NCI-H774 (cell line): ENCODE measurements around the gene BEST2.
A peak's percentile ranks its signal among the peaks of the same experiment; 100 is the strongest.

Source experiments
- DNase-seq: peaks from one replicate; lab custom pipeline; 2025; lab: John Stamatoyannopoulos, UW

Gene BEST2

DNA sequence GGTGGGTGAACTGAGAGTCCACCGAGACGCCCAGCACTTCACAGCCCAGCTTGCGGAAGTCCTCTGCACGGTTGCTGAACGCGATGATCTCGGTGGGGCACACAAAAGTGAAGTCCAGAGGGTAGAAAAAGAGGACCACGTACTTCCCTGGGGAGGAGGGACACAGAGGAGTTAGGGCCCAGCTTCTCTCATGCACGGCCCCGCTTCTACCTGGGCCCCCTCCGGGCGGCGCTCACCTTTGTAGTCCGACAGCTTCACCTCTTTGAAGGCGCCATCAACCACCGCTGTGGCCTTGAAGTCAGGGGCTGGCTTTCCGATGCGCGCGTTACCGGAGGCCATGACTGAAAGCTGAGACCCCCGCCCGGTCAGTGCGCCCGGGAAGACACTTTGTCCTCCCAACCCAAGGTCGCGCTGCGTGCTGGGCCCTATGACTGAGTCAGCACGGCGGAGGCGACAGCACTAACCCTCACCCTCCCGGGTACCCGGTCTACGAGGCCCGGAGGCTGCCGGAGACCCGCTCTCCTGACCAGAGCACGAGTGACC is 49.4 kb downstream of the BEST2 start:
- DNase-seq, result no peak

DNA sequence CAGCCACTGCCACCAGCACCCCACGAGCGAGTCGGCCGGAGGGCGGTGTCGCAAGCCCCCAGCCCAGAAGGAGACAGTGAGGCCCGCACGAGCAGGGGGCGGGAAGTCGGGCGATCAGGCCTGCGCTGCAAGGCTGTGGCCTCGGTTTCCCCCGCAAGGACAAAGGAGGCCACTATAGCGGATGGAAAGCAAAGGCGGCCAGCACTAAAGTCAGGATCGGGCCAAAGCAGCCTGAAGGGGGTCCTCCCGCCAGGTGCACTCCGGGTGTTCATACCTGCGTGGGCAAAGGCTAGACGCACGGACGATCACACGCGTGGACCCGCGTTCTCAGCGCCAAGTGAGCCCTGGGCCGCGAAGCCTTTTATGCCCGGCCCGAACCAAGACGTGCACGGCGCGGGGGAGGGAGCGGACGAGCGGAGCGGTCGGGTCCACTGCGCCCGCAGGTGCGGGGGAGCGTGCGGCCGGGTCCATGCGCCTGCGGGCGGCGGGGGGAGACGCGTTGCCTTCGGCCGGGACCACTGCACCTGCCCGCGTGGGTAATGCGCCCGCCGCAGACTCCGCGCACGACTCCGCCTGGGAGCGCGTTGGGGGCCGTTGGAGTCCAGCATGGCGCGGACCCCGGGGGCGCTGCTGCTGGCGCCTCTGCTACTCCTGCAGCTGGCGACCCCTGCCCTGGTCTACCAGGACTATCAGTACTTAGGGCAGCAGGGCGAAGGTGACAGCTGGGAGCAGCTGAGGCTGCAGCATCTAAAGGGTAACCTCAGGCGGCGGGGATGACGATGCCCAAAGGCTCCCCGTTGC is 50.1 kb downstream of the BEST2 start, which contains the start of the genes PRDX2 and THSD8:
Gene PRDX2, minus strand, starts transcription at position 335 of the 801 bp plus-strand sequence. CDS start 539 bp downstream, outside the sequence.
Gene THSD8, plus strand, starts transcription at position 604 of the 801 bp plus-strand sequence. Its CDS starts 3 bp downstream, at position 607.
- DNase-seq, result peak; percentile 82

DNA sequence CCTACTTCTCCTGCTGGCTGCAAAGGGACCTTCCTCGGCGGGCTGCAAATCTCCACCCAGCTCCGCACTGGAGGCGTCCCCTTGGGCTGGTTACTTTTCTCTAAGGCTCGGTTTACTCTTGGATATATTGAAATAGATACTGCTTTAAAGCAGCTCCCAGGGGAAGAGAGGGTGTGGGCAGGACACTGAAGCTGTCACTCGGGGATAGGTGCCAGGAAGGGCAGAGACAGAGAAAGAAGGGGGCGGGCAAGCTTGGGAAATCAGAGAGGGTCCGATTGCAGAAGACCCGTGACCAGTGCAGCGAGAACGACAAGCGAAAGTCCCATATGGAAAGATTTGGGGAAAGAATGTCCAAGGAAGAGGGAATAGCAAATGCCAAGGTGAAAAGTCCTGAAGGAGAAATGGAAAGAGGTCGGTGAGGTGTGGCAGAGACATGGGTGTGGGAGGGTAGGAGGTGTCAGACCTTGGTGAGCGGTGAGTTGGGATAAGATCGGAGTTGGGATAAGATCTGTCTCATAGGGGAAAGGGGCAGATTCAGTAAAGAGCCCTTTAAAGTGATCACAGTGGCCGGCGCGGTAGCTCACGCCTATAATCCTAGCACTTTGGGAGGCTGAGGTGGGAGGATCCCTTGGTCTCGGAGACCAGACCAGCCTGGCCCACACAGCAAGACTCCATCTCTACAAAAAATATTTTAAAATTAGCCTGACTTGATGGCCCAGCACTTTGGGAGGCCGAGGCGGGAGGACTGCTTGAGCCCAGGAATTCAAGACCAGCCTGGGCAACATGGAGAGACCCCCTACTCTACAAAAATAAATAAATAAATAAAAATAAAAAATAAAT is 50.9 kb downstream of the BEST2 start:
- DNase-seq, result no peak

DNA sequence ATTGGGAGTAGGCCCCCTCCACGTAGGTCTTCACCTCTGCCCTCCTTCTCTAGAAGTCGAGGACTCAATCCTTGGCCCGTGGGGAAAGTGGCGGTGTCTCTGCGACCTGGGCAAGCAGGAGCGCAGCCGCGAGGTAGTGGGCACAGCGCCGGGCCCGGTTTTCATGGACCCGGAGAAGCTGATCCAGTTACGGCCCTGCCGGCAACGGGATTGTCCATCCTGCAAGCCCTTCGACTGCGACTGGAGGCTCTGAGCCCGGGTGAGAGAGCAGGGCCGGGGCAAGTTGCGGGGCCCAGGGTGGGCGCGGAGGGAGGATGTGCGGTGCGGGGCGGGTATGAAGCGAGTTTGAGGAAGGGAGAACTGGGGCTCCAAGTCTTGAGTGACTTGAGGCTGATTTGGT is 52.5 kb downstream of the BEST2 start:
- no peak for DNase-seq

DNA sequence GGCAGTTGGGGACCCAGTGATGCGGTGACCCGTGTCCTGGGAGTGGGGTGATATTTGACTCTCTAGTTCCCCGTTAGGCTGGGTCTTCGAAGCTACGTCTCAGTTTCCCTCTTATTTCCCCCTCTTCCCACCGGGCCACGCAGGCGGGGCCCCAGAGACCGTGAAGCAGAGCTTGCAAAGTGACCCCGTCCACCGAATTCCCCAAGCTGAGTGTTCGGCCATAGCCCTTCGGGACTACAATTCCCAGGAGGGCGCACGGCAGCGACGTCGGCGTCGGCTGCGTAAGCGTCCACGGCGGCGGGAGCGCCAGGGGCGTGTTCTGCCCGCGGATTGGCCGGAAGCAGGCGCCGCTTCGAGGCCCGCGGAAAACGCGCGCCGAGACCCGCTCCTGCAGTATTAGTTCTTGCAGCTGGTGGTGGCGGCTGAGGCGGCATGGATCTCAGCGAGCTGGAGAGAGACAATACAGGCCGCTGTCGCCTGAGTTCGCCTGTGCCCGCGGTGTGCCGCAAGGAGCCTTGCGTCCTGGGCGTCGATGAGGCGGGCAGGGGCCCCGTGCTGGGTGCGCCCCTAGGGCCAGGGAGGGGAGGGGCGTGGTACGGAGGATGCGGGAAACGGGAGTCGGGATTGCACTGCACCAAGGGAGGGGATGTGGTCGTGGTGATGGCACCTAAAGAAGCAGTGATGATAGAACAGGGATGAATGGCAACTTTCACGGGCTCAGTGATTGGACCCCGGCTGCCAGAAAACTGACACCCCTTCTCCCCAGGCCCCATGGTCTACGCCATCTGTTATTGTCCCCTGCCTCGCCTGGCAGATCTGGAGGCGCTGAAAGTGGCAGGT is 54.9 kb downstream of the BEST2 start, which contains the start of gene RNASEH2A:
Gene RNASEH2A, plus strand, starts transcription at position 343 of the 840 bp plus-strand sequence. Its CDS starts 90 bp downstream, at position 433.
- peak; percentile 86 for DNase-seq
